GM12878 (cell line): ENCODE measurements around the gene TRABD2B. TPM values are rescaled to one million over a fixed set of nuclear protein-coding genes. Genes with fewer than 3 reads are reported as not detected.

Source experiments
- ATAC-seq: fragments of 200-7000 bp; cut with Tn5 transposase; 3 replicates; pipeline ENCODE4 v1.9.1; 2020; ENCODE audit warnings: mild to moderate bottlenecking, moderate library complexity
- BruUV-seq: library from RNA; stranded (reverse); fragments of 400-500 nt; replicated peaks from 2 replicates; lab custom pipeline; 2021; lab: Mats Ljungman, UMichigan
- CTCF ChIA-PET: fragments of 300-600 bp; sonication (Branson Sonifier 250); formaldehyde crosslinking; extraction: SDS; loops from one replicate; lab custom pipeline; 2021; ENCODE audit warnings: inconsistent platforms; lab: Yijun Ruan, JAX
- POLR2A ChIA-PET: fragments of 350-600 bp; formaldehyde crosslinking; extraction: SDS; loops from one replicate; lab custom pipeline; 2021; ENCODE audit warnings: inconsistent platforms; lab: Charles Lee
- RAD21 ChIA-PET: fragments of 300-600 bp; sonication (Branson Sonifier 250); formaldehyde crosslinking; loops from one replicate; lab custom pipeline; 2023; ENCODE audit warnings: antibody characterized with exemption; ENCODE audit not compliant: unreplicated experiment; lab: Charles Lee
- SMC1A ChIA-PET: fragments of 300-600 bp; sonication (Branson Sonifier 250); formaldehyde crosslinking; loops from one replicate; lab custom pipeline; 2023; ENCODE audit not compliant: unreplicated experiment, uncharacterized antibody; lab: Charles Lee
- DNase-seq: peaks from one replicate; pipeline ENCODE4 v3.0.0-alpha.2; 2011; ENCODE audit warnings: low read depth, low spot score
- FAIRE-seq: peaks from 3 replicates; lab custom pipeline; 2011; peaks lifted over from hg19 to GRCh38; lab: Jason Lieb, UNC
- H2AFZ ChIP-seq: 2 replicates; pipeline ENCODE4 v1.6.0; 2011; ENCODE audit warnings: low read depth, low read length, control low read depth; ENCODE audit not compliant: control insufficient read depth
- H3K27ac ChIP-seq: 2 replicates; pipeline ENCODE4 v1.5.1; 2011; ENCODE audit warnings: control low read depth; ENCODE audit not compliant: control insufficient read depth, insufficient read depth
- H3K27me3 ChIP-seq, 2 experiments: replicated peaks in 1 of 2; 2 replicates each; pipeline versions ENCODE4 v1.6.0 to v1.6.1; 2011; ENCODE audit warnings: low read length in 1 of 2; ENCODE audit not compliant: control insufficient read depth in 2 of 2, insufficient read depth in 2 of 2
- H3K36me3 ChIP-seq, 2 experiments: 2 replicates each; pipeline ENCODE4 v1.5.1; 2011; ENCODE audit warnings: low read length in 1 of 2; ENCODE audit not compliant: control insufficient read depth in 2 of 2, insufficient read depth in 2 of 2
- H3K4me1 ChIP-seq: 2 replicates; pipeline ENCODE4 v1.6.1; 2011; ENCODE audit warnings: mild to moderate bottlenecking, low read length, moderate library complexity, mixed read lengths; ENCODE audit not compliant: control insufficient read depth, insufficient read depth
- H3K4me2 ChIP-seq: 2 replicates; pipeline ENCODE4 v1.6.0; 2011; ENCODE audit warnings: control low read depth; ENCODE audit not compliant: control insufficient read depth, insufficient read depth
- H3K4me3 ChIP-seq: fragments of 200-600 bp; sonication (generic); 2 replicates; pipeline ENCODE4 v1.5.1; 2016
- H3K79me2 ChIP-seq: 2 replicates; pipeline ENCODE4 v1.6.0; 2011; ENCODE audit warnings: low read length; ENCODE audit not compliant: control insufficient read depth, insufficient read depth
- H3K9ac ChIP-seq: 2 replicates; pipeline ENCODE4 v1.8.0; 2011; ENCODE audit warnings: low read length, control low read depth, mixed read lengths; ENCODE audit not compliant: control insufficient read depth, insufficient read depth
- H3K9me3 ChIP-seq: replicated peaks from 3 replicates; pipeline ENCODE4 v1.5.1; 2011; ENCODE audit warnings: mild to moderate bottlenecking, low read length; ENCODE audit not compliant: control insufficient read depth, insufficient read depth
- H4K20me1 ChIP-seq: 2 replicates; pipeline ENCODE4 v1.6.0; 2011; ENCODE audit not compliant: control insufficient read depth, insufficient read depth
- BCL3 ChIP-seq: IDR thresholded peaks from 2 replicates; pipeline ENCODE4 v1.6.1; 2011; ENCODE audit warnings: borderline replicate concordance, low read depth, mild to moderate bottlenecking, moderate library complexity, low read length; ENCODE audit not compliant: insufficient read depth, poor library complexity, severe bottlenecking
- BRCA1 ChIP-seq: IDR thresholded peaks from 2 replicates; pipeline ENCODE4 v1.6.1; 2011; ENCODE audit warnings: low read depth, low read length, improper control_type of control experiment
- CEBPB ChIP-seq, 2 experiments: fragments of 150-350 bp in 1 of 2; IDR thresholded peaks; 2 replicates each; pipeline ENCODE4 v1.6.1; 2012 to 2014; ENCODE audit warnings: low read depth in 2 of 2, low read length in 2 of 2, borderline replicate concordance in 1 of 2, inconsistent platforms in 1 of 2
- CHD2 ChIP-seq: IDR thresholded peaks from 2 replicates; pipeline ENCODE4 v1.6.1; 2011; ENCODE audit warnings: low read depth, low read length, improper control_type of control experiment, borderline replicate concordance
- ESRRA ChIP-seq: IDR thresholded peaks from 2 replicates; pipeline ENCODE4 v1.6.1; 2012; ENCODE audit warnings: mild to moderate bottlenecking, low read length, improper control_type of control experiment
- GABPA ChIP-seq: IDR thresholded peaks from 2 replicates; pipeline ENCODE4 v1.6.1; 2014; ENCODE audit warnings: antibody characterized with exemption, low read depth, mild to moderate bottlenecking, inconsistent platforms
- HCFC1 ChIP-seq: fragments of 150-350 bp; IDR thresholded peaks from 2 replicates; pipeline ENCODE4 v1.6.1; 2014; ENCODE audit warnings: low read length
- HDGF ChIP-seq: fragments of 450-650 bp; IDR thresholded peaks from 2 replicates; pipeline ENCODE4 v1.6.1; 2016; ENCODE audit warnings: antibody characterized with exemption
- MAX ChIP-seq: IDR thresholded peaks from 2 replicates; pipeline ENCODE4 v1.6.1; 2012; ENCODE audit warnings: low read depth, low read length, improper control_type of control experiment
- MEF2A ChIP-seq: IDR thresholded peaks from 2 replicates; pipeline ENCODE4 v1.6.1; 2011; ENCODE audit warnings: low read depth, mild to moderate bottlenecking, low read length, moderate library complexity; ENCODE audit not compliant: insufficient read depth
- NBN ChIP-seq: fragments of 450-650 bp; IDR thresholded peaks from 2 replicates; pipeline ENCODE4 v1.6.1; 2016
- NR2F1 ChIP-seq: fragments of 450-650 bp; conservative IDR thresholded peaks from 2 replicates; pipeline ENCODE4 v1.6.1; 2017; ENCODE audit warnings: mild to moderate bottlenecking
- NRF1 ChIP-seq: conservative IDR thresholded peaks from 2 replicates; pipeline ENCODE4 v1.6.1; 2011; ENCODE audit warnings: mild to moderate bottlenecking, low read depth, low read length, improper control_type of control experiment
- PAX5 ChIP-seq: IDR thresholded peaks from 2 replicates; pipeline ENCODE4 v1.6.1; 2011; ENCODE audit warnings: low read depth, low read length, borderline replicate concordance
- POLR2AphosphoS2 ChIP-seq: IDR thresholded peaks from 2 replicates; pipeline ENCODE4 v1.6.1; 2011; ENCODE audit warnings: low read depth, mild to moderate bottlenecking, low read length, improper control_type of control experiment, moderate library complexity
- RAD51 ChIP-seq: fragments of 450-650 bp; IDR thresholded peaks from 2 replicates; pipeline ENCODE4 v1.6.1; 2016; ENCODE audit warnings: moderate library complexity, mild to moderate bottlenecking, inconsistent platforms
- SPI1 ChIP-seq: IDR thresholded peaks from 2 replicates; pipeline ENCODE4 v1.6.1; 2011; ENCODE audit warnings: low read depth, mild to moderate bottlenecking, low read length, moderate library complexity, borderline replicate concordance; ENCODE audit not compliant: insufficient read depth
- SREBF1 ChIP-seq: IDR thresholded peaks from 2 replicates; pipeline ENCODE4 v1.6.1; 2012; ENCODE audit warnings: mild to moderate bottlenecking, low read length
- WGBS: methylation state at CpG from one replicate; pipeline ENCODE4 v1.1.6; 2016; ENCODE audit warnings: low lambda C conversion rate; ENCODE audit not compliant: insufficient replicate concordance, insufficient coverage; ENCODE audit errors: missing lambda C conversion rate; 5-methylcytosine and 5-hydroxymethylcytosine counted together
- in situ Hi-C: fragments of 300-500 bp; cut with MboI; formaldehyde crosslinking; loops from 9 replicates; pipeline ENCODE4 v1.14.3; 2018; ENCODE audit warnings: mixed read lengths
- intact Hi-C: fragments of 100-400 bp; cut with micrococcal nuclease; formaldehyde crosslinking; loops from one replicate; pipeline ENCODE4 v1.14.2; 2022; ENCODE audit not compliant: unreplicated experiment
- polyA plus RNA-seq, 11 experiments: library from polyadenylated mRNA; depleted of rRNA in 4 of 11; unstranded in 6 of 11; stranded (reverse) in 5 of 11; fragments of >200 nt; fragmentation: Nextera tagmentation in 4 of 11; fragmentation: Illumina TruSeq in 1 of 11; extraction: Ambion mirVana in 4 of 11; extraction: Trizol in 1 of 11; gene quantifications; 1 replicate in 1 of 11; 2 replicates in 10 of 11; pipeline versions ENCODE4 v1.2.1 to v1.2.3, GENCODE V29; 2011 to 2016; ENCODE audit warnings: inconsistent platforms in 2 of 11, missing spikeins in 2 of 11, low read depth in 1 of 11
- total RNA-seq, 4 experiments: library from RNA; depleted of rRNA in 3 of 4; stranded (reverse); fragments of >200 nt in 3 of 4; fragmentation: Illumina TruSeq in 1 of 4; extraction: Trizol in 1 of 4; gene quantifications; 2 replicates each; pipeline versions ENCODE4 v1.2.1 to v1.2.3, GENCODE V29; 2013 to 2021

Gene TRABD2B
- total and polyA plus RNA-seq, 10 of the 15 experiments (the other 5 are each of a cell fraction or from before 2014, with no cell fraction given): not detected

- no peaks in the 10 kb centered on the region for H3K79me2 ChIP-seq
- no peaks in the 10 kb centered on the region for H3K4me1 ChIP-seq
- ChIA-PET RAD21 (no interaction called here), POLR2A (no interaction called here), CTCF (no interaction called here), SMC1A (no interaction called here)
- in situ Hi-C loops (no loop called here), intact Hi-C loops (no loop called here)
- TF ChIP-seq SREBF1 (no peak), ESRRA (no peak), CEBPB (IDR thresholded peaks at IDR 0.05; ENCODE audit: borderline replicate concordance in 1 of 2, low read depth in 2 of 2, low read length in 2 of 2) (no peak), PAX5 (no peak)
- no peak overlapping the region for H3K9ac ChIP-seq
- BruUV-seq: no TSS peak
- no peak for ATAC-seq
- no peaks in the 10 kb centered on the region for H3K36me3 ChIP-seq
- H4K20me1 ChIP-seq: no peaks in the 10 kb centered on the region
- H3K4me3 ChIP-seq: no peak overlapping the region
- no peak overlapping the region for H3K27ac ChIP-seq
- H3K27me3 ChIP-seq: no peaks in the 10 kb centered on the region
- FAIRE-seq: no peak
- no peak for DNase-seq
- WGBS: 27% methylated on average over 9 of the region's 9 CpGs
- no peaks in the 10 kb centered on the region for H3K9me3 ChIP-seq
- no peak overlapping the region for H2AFZ ChIP-seq
- H3K4me2 ChIP-seq: no peak overlapping the region
Measured at GRCh38 chr1:48026701-48027532, 29.7 kb upstream of the TRABD2B start.

- BruUV-seq: no TSS peak
- no peaks in the 10 kb centered on the region for H3K9me3 ChIP-seq
- H3K79me2 ChIP-seq: no peaks in the 10 kb centered on the region
- ChIA-PET RAD21 (no interaction called here), SMC1A (no interaction called here), CTCF (interaction anchor here (1.5 kb wide), 1 partner anchor 17 kb away, joined by 3 read pairs; no protein-coding TSS in a partner anchor), POLR2A (no interaction called here)
- no peak overlapping the region for H3K4me3 ChIP-seq
- DNase-seq: no peak
- ATAC-seq: no peak
- no peak overlapping the region for H2AFZ ChIP-seq
- WGBS: 6% methylated on average over 2 of the region's 2 CpGs
- H3K4me2 ChIP-seq: no peak overlapping the region
- intact Hi-C loops (no loop called here), in situ Hi-C loops (no loop called here)
- TF ChIP-seq CHD2: no peak
- no peak for TF ChIP-seq MEF2A
- no peak for TF ChIP-seq POLR2AphosphoS2
- TF ChIP-seq RAD51: no peak
- no peak for TF ChIP-seq BRCA1
- no peak for TF ChIP-seq MAX
- no peak for TF ChIP-seq NBN
- TF ChIP-seq HDGF: no peak
- TF ChIP-seq NRF1: no peak
- TF ChIP-seq SPI1: no peak
- TF ChIP-seq GABPA: no peak
- TF ChIP-seq BCL3: no peak
- no peak for TF ChIP-seq NR2F1
- TF ChIP-seq HCFC1: no peak
- H3K27me3 ChIP-seq: no peaks in the 10 kb centered on the region
- no peaks in the 10 kb centered on the region for H4K20me1 ChIP-seq
- no peaks in the 10 kb centered on the region for H3K36me3 ChIP-seq
- no peak overlapping the region for H3K9ac ChIP-seq
- no peak overlapping the region for H3K27ac ChIP-seq
- no peak for FAIRE-seq
- no peaks in the 10 kb centered on the region for H3K4me1 ChIP-seq
Measured at GRCh38 chr1:48026275-48026674, 29.1 kb upstream of the TRABD2B start.
